Measurements from ENCODE around the gene ZNF200. TPM values are rescaled to one million over a fixed set of nuclear protein-coding genes. Genes with fewer than 3 reads are reported as not detected.

ZNF200 gene
- total RNA-seq, 1 donor from 2014 or later: 15.1 TPM

DNA sequence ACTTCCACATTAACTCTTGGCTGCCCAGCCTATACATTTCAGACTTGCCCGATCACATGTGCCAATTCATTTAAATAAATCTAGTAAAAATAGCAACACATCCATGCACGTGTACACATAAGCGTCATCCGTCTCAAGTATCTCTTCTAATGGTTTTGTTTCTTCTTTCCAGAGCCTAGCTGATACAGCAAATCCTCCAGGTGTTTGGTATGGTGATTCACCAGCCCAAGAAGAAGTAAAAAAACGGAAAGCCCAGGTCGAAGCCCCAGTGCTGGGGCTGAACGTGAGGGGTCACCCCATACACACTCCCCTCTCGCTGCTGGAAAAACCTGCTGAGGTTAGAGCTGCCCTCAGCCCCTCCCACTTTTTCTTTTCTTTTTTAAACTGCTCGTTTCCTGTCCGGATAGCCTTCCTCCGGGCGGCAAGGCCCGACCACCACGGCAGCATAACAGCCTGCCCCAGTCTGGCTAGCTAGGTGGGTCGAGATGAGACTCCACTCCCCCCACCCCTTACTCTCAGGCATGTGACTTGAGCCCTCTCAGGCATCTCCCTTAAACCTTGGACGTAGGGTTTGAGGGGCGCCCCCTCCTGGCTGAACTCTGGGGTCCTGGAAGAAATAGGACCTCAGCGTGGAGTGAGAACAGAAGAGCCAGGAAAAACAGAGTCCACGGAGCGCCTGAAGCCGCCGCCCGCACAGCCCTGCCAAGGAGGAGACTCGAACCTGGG lies 60.9 kb downstream of the ZNF200 start:
- DNase-seq: no peak
- Mint-ChIP-seq H3K27me3 (peaks cover 56% of the 10 kb centered on the region), H3K9me3 (no peaks in the 10 kb centered on the region), H3K4me1 (peaks cover 31% of the 10 kb centered on the region), H3K27ac (peak overlapping the region; percentile 12), H3K36me3 (ENCODE audit: low read depth) (no peaks in the 10 kb centered on the region), H3K4me3 (peak overlapping the region; percentile 24)
- POLR2A ChIA-PET: no interaction called here
- ATAC-seq (ENCODE audit: low read depth): peak; percentile 10
- CTCF ChIA-PET: interaction anchor here (0.7 to 1.2 kb wide), 3 partner anchors 9 to 143 kb away, joined by 3 read pairs; no protein-coding TSS in a partner anchor
- TF ChIP-seq, protein P1, sequence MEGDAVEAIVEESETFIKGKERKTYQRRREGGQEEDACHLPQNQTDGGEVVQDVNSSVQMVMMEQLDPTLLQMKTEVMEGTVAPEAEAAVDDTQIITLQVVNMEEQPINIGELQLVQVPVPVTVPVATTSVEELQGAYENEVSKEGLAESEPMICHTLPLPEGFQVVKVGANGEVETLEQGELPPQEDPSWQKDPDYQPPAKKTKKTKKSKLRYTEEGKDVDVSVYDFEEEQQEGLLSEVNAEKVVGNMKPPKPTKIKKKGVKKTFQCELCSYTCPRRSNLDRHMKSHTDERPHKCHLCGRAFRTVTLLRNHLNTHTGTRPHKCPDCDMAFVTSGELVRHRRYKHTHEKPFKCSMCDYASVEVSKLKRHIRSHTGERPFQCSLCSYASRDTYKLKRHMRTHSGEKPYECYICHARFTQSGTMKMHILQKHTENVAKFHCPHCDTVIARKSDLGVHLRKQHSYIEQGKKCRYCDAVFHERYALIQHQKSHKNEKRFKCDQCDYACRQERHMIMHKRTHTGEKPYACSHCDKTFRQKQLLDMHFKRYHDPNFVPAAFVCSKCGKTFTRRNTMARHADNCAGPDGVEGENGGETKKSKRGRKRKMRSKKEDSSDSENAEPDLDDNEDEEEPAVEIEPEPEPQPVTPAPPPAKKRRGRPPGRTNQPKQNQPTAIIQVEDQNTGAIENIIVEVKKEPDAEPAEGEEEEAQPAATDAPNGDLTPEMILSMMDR (IDR thresholded peaks at IDR 0.05): no peak
- intact Hi-C loops (cut with micrococcal nuclease): no loop called here

Other genes starting within 250 kb of the ZNF200 start
- not detected in 2 replicates for gene CLDN9, start 222.2 kb downstream of the ZNF200 start, total RNA-seq
- not detected in 2 replicates for gene CLDN6, start 217.0 kb downstream of the ZNF200 start, total RNA-seq
- gene TNFRSF12A, start 214.8 kb downstream of the ZNF200 start, total RNA-seq: 0.47 and 1.0 TPM in 2 replicates
- 17.7 and 20.4 TPM in 2 replicates for gene HCFC1R1, start 211.2 kb downstream of the ZNF200 start, total RNA-seq
- 45.8 and 47.1 TPM in 2 replicates for gene THOC6, start 211.1 kb downstream of the ZNF200 start, total RNA-seq
- gene BICDL2, start 198.2 kb downstream of the ZNF200 start, total RNA-seq: not detected in 2 replicates
- 0.13 and 0.34 TPM in 2 replicates for gene MMP25, start 188.6 kb downstream of the ZNF200 start, total RNA-seq
- 3.0 and 3.4 TPM in 2 replicates for gene IL32, start 169.5 kb downstream of the ZNF200 start, total RNA-seq
- not detected in 2 replicates for gene ZSCAN10, start 135.9 kb downstream of the ZNF200 start, total RNA-seq
- gene ZNF205, start 122.6 kb downstream of the ZNF200 start, total RNA-seq: not detected in 2 replicates
- 5.6 and 5.7 TPM in 2 replicates for gene ZNF213, start 100.1 kb downstream of the ZNF200 start, total RNA-seq
- not detected in 2 replicates for gene OR1F1, start 47.0 kb downstream of the ZNF200 start, total RNA-seq
- gene MEFV, start 21.5 kb upstream of the ZNF200 start, total RNA-seq: not detected in 2 replicates
- gene ZNF263, start 48.3 kb upstream of the ZNF200 start, total RNA-seq: 42.7 and 42.9 TPM in 2 replicates
- gene TIGD7, start 70.3 kb upstream of the ZNF200 start, total RNA-seq: 6.7 and 11.0 TPM in 2 replicates
- 84.0 and 97.9 TPM in 2 replicates for gene ZNF75A, start 70.3 kb upstream of the ZNF200 start, total RNA-seq
- gene OR2C1, start 120.7 kb upstream of the ZNF200 start, total RNA-seq: 0.80 and 0.81 TPM in 2 replicates
- 21.6 and 21.7 TPM in 2 replicates for gene ZSCAN32, start 165.8 kb upstream of the ZNF200 start, total RNA-seq
- gene ZNF174, start 166.1 kb upstream of the ZNF200 start, total RNA-seq: 9.0 and 10.4 TPM in 2 replicates
- 3.6 and 4.2 TPM in 2 replicates for gene ZNF597, start 208.3 kb upstream of the ZNF200 start, total RNA-seq
- gene NAA60, start 208.5 kb upstream of the ZNF200 start, total RNA-seq: 44.1 and 48.0 TPM in 2 replicates

Measured in activated B cell treated with CpG ODN at 0.5 μM for 24 hours (primary cell).